HG03575 (cell line): ENCODE data around the gene SPINT1.
"Not testable (repeated sequence)": the region's sequence is repeated elsewhere in the genome, so short reads cannot be mapped to it uniquely, and the experiment has no call there.

Experiments used
- ATAC-seq: cut with Tn5 transposase; IDR thresholded peaks from one replicate; pipeline ENCODE4 v1.9.1; 2021; ENCODE audit not compliant: unreplicated experiment, insufficient number of reproducible peaks, low FRiP score; ENCODE audit errors: extremely low read depth

SPINT1 gene

GRCh38 chr15:40855706-40856234 is 11.9 kb downstream of the SPINT1 start:
- no peak for ATAC-seq

GRCh38 chr15:40856746-40857145 is 12.9 kb downstream of the SPINT1 start:
- no peak for ATAC-seq

GRCh38 chr15:40857601-40858341 is 13.9 kb downstream of the SPINT1 start:
- ATAC-seq = no peak

- no peak for ATAC-seq
These were observed 14.9 kb downstream of the SPINT1 start for GRCh38 chr15:40858706-40859105.

GRCh38 chr15:40859206-40859851 is 15.5 kb downstream of the SPINT1 start:
- ATAC-seq = no peak

GRCh38 chr15:40861147-40861546 is 17.3 kb downstream of the SPINT1 start:
- ATAC-seq = not testable (repeated sequence)

GRCh38 chr15:40863660-40864270 is 19.9 kb downstream of the SPINT1 start:
- ATAC-seq = no peak

GRCh38 chr15:40867199-40867598 is 23.4 kb downstream of the SPINT1 start:
- no peak for ATAC-seq

GRCh38 chr15:40869686-40870085 is 25.8 kb downstream of the SPINT1 start:
- ATAC-seq = no peak

- no peak for ATAC-seq
These were observed 26.9 kb downstream of the SPINT1 start for GRCh38 chr15:40870716-40871115.

GRCh38 chr15:40871749-40872617 is 28.1 kb downstream of the SPINT1 start:
- ATAC-seq = no peak

- no peak for ATAC-seq
These were observed 29.2 kb downstream of the SPINT1 start for GRCh38 chr15:40872791-40873693.

GRCh38 chr15:40873694-40874561 is 30.1 kb downstream of the SPINT1 start, which contains the start of gene RHOV:
Gene RHOV, minus strand, starts transcription at chr15:40874234. Its CDS starts 95 bp downstream, at chr15:40874139.
- no peak for ATAC-seq

- no peak for ATAC-seq
These were observed 32.3 kb downstream of the SPINT1 start for GRCh38 chr15:40875991-40876730.

GRCh38 chr15:40877694-40878093 is 33.8 kb downstream of the SPINT1 start:
- no peak for ATAC-seq

- no peak for ATAC-seq
These were observed 34.9 kb downstream of the SPINT1 start for GRCh38 chr15:40878785-40879184.

- no peak for ATAC-seq
These were observed 35.8 kb downstream of the SPINT1 start for GRCh38 chr15:40879609-40880008.
